GM13977 (cell line): ENCODE results near the gene SEMA5B.

Source experiments
- DNase-seq: peaks from one replicate; pipeline ENCODE4 v3.0.0; 2012; ENCODE audit warnings: low spot score
- CTCF ChIP-seq: IDR thresholded peaks from 2 replicates; pipeline ENCODE4 v1.5.1; 2012; ENCODE audit warnings: mild to moderate bottlenecking, control low read depth; ENCODE audit not compliant: insufficient read depth; ENCODE audit errors: extremely low read depth, missing control alignments
- in situ Hi-C: fragments of 300-500 bp; cut with MboI; formaldehyde crosslinking; loops from one replicate; pipeline ENCODE4 v1.12.0; 2022; ENCODE audit warnings: low sequenced_read_pairs, low pct_unique_long_range_greater_than_20kb, mixed read lengths, inconsistent platforms; ENCODE audit not compliant: unreplicated experiment

Gene SEMA5B

GRCh38 chr3:122947196-122947595 is 80.4 kb downstream of the SEMA5B start:
- in situ Hi-C loops = no loop called here
- no peak for DNase-seq
- TF ChIP-seq CTCF = no peak

GRCh38 chr3:122946185-122946584 is 81.4 kb downstream of the SEMA5B start:
- no peak for DNase-seq
- in situ Hi-C loops = no loop called here
- TF ChIP-seq CTCF = no peak

GRCh38 chr3:122945230-122945629 is 82.3 kb downstream of the SEMA5B start:
- in situ Hi-C loops = no loop called here

GRCh38 chr3:122944671-122945161 is 82.8 kb downstream of the SEMA5B start:
- in situ Hi-C loops = no loop called here
- no peak for DNase-seq
- TF ChIP-seq CTCF = no peak

More at GRCh38 chr3:122945230-122945629, 82.3 kb downstream of the SEMA5B start:
- no peak for DNase-seq
- TF ChIP-seq CTCF = no peak

GRCh38 chr3:122943828-122944190 is 83.8 kb downstream of the SEMA5B start:
- TF ChIP-seq CTCF = no peak
- in situ Hi-C loops = no loop called here
- DNase-seq = no peak

GRCh38 chr3:122942937-122943827 is 84.4 kb downstream of the SEMA5B start:
- peak; percentile 70 for DNase-seq
- peak; percentile 83 for TF ChIP-seq CTCF
- in situ Hi-C loops = no loop called here
